ENCODE data around the gene TTLL12.

Gene TTLL12

GRCh38 chr22:43212434-43212952 lies 25.6 kb upstream of the TTLL12 start:
- Histone ChIP-seq H3K9me3 (ENCODE audit: control insufficient read depth in 1 of 2, low read length in 2 of 2) (no peaks in the 10 kb centered on the region), H3K27ac (ENCODE audit: low read length) (no peak overlapping the region), H3K4me1 (ENCODE audit: control insufficient read depth in 1 of 2, insufficient read depth in 2 of 2, low read length in 2 of 2) (no peaks in the 10 kb centered on the region), H3K36me3 (ENCODE audit: control insufficient read depth in 1 of 2, insufficient read depth in 2 of 2, low read length in 2 of 2) (no peaks in the 10 kb centered on the region), H3K4me3 (ENCODE audit: low read depth in 1 of 2, low read length in 2 of 2) (no peak overlapping the region), H3K27me3 (ENCODE audit: low read depth, low read length) (no peaks in the 10 kb centered on the region)

DNA sequence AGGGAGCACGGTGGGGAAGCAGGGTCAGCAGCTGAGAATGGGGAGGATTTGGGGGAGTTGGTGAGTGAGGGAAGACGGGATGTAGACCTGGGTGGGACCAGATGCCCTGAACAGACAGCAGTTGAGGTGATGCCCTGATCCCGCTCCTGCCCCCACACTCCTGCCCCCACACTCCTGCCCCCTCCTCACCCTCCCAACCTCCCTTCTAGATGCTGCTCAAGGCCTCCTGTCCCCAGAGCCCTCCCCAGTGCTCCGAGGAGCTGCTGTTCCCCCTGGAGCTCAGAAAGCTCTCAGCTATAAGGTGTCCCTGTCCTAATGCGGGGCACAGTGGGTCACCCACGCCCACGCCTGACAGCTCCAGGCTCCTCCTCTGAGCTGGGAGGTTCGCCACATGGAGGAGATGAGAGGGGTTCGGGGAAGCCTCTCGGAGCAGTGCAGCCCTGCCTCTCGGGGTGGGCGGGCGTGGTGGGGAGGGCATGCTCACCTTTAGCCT lies 25.1 kb upstream of the TTLL12 start:
- Histone ChIP-seq H3K27me3 (ENCODE audit: low read depth, low read length) (no peaks in the 10 kb centered on the region), H3K9me3 (ENCODE audit: control insufficient read depth in 1 of 2, low read length in 2 of 2) (no peaks in the 10 kb centered on the region), H3K36me3 (ENCODE audit: control insufficient read depth in 1 of 2, insufficient read depth in 2 of 2, low read length in 2 of 2) (no peaks in the 10 kb centered on the region), H3K4me3 (ENCODE audit: low read depth in 1 of 2, low read length in 2 of 2) (no peak overlapping the region), H3K4me1 (ENCODE audit: control insufficient read depth in 1 of 2, insufficient read depth in 2 of 2, low read length in 2 of 2) (no peaks in the 10 kb centered on the region), H3K27ac (ENCODE audit: low read length) (no peak overlapping the region)

DNA sequence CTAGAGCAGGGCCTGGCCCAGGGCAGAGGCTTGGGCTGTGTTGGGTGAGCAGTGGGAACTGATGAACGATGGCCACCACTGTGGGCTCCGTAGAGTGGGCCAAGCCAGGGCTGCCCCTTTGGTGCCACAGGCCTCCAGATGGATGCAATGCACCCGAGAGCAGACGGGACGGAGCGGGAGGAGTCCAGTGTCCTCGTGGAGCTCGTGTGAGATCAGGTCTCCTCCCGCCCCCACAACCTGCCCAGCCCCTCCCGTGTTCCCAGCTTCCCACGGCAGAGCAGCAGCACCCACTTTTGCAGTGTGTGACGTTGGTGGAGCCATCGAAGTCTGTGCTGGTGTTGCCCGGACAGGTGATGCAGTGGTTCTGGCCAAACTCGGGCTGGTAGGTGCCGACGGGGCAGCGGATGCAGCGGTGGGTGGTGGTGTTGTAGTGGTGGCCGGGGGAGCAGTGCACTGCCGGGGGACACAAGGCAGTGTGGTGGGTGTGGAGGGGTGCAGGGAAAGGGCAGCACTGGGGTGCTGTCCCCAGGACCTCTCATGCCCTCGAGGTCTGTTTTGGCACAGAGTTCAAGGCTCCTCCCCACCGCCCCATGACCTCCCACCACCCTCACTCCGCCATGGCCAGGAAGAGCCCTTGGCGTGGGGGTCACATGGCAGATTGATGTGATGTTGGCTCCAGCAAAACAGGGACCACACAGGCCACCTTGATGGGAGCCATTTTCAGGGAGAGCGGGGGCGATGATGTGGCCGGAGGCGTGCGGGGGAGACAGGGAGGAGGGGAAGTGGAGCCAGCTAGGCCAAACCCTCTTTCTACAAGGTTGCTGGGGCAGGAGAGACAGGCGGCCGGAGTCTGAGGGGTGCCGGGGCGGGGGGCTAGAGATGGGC lies 23.9 kb upstream of the TTLL12 start:
- no peaks in the 10 kb centered on the region for H3K36me3 ChIP-seq (ENCODE audit: control insufficient read depth in 1 of 2, insufficient read depth in 2 of 2, low read length in 2 of 2)
- no peak overlapping the region for H3K4me3 ChIP-seq (ENCODE audit: low read depth in 1 of 2, low read length in 2 of 2)
- H3K27ac ChIP-seq (ENCODE audit: low read length): no peak overlapping the region
- no peaks in the 10 kb centered on the region for H3K9me3 ChIP-seq (ENCODE audit: control insufficient read depth in 1 of 2, low read length in 2 of 2)
- no peaks in the 10 kb centered on the region for H3K4me1 ChIP-seq (ENCODE audit: control insufficient read depth in 1 of 2, insufficient read depth in 2 of 2, low read length in 2 of 2)
- H3K27me3 ChIP-seq (ENCODE audit: low read depth, low read length): no peaks in the 10 kb centered on the region

DNA sequence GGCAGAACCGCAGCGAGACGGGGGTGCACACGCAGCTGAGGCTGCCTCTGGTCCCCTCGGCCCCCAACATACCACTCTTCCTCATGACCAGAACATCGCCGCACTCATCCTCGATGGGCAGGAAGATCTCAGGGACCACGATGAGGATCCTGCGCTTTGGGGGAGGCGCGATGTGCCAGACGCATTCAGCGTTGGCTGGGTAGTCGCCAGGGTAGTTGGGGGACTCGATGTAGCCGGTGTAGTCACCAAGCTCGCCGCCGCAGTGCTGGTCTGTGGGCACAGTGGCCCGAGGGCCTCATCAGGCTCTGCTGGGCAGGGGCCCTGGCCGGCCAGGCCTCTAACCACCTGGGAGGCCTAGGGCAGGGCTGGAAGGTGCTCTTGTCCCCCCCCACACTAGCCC lies 23.0 kb upstream of the TTLL12 start:
- H3K4me3 ChIP-seq (ENCODE audit: low read depth in 1 of 2, low read length in 2 of 2): no peak overlapping the region
- no peaks in the 10 kb centered on the region for H3K27me3 ChIP-seq (ENCODE audit: low read depth, low read length)

DNA sequence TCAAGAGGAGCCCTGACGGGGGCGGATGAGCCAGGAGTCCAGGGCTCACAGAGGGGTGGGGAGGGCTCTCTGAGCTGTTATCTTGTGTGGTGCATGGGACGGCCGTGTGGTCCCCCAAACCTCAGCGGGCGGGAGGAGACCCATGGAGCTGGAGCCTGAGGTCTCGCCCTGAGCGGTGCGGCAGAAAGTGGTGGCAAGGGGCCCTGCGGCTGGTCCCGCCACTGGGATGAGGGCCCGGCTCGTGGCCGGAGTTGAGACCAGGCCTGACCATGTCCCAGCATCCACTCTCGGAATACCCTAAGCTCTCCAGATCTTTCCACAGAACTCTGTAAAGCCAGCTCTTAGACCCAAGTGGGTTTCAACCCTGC lies 22.6 kb upstream of the TTLL12 start:
- no peak overlapping the region for H3K27ac ChIP-seq (ENCODE audit: low read length)
- no peaks in the 10 kb centered on the region for H3K36me3 ChIP-seq (ENCODE audit: control insufficient read depth in 1 of 2, insufficient read depth in 2 of 2, low read length in 2 of 2)
- H3K9me3 ChIP-seq (ENCODE audit: control insufficient read depth in 1 of 2, low read length in 2 of 2): no peaks in the 10 kb centered on the region
- H3K27me3 ChIP-seq (ENCODE audit: low read depth, low read length): no peaks in the 10 kb centered on the region
- no peak overlapping the region for H3K4me3 ChIP-seq (ENCODE audit: low read depth in 1 of 2, low read length in 2 of 2)
- H3K4me1 ChIP-seq (ENCODE audit: control insufficient read depth in 1 of 2, insufficient read depth in 2 of 2, low read length in 2 of 2): no peaks in the 10 kb centered on the region

More for the DNA sequence above, 23.0 kb upstream of the TTLL12 start:
- Histone ChIP-seq H3K36me3 (ENCODE audit: control insufficient read depth in 1 of 2, insufficient read depth in 2 of 2, low read length in 2 of 2) (no peaks in the 10 kb centered on the region), H3K4me1 (ENCODE audit: control insufficient read depth in 1 of 2, insufficient read depth in 2 of 2, low read length in 2 of 2) (no peaks in the 10 kb centered on the region), H3K27ac (ENCODE audit: low read length) (no peak overlapping the region), H3K9me3 (ENCODE audit: control insufficient read depth in 1 of 2, low read length in 2 of 2) (no peaks in the 10 kb centered on the region)

DNA sequence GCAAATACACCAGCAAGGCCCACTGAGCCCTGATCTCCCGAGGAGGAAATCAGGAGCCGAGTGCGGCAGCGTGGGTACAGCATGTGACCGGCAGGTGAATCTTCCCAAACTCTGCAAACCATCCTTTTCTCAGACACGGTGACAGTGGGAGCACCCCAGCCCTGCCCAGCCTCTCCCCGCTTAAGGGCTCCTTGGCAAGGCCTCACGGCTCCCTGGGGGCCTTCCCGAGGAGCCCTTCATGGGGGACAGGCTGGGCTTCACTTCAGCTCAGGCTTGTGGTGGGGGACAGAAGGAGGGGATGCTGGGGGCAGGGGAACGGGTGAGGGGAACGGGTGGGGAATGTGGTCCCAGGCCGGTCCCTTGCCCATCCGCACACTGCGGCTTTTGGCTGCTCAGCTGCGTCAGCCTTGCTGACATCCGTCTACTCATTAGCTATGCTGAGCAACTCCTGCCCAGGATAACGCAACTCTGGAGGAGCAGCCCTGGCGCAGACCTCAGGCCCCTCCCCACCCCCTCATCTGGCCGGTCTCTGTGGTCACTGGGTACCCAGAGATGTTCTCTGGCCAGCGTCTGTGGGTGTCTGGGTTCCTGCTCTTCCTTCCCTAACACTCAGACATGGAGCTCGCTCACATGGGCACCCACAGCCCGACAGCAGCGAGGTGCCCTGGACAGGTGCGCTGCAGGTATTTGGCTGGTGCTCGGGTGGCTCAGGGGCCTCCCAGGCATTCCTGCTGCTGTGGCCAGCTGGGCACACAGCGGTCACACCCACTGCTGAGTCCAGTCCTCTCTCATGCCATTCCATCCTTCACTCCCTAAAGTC lies 22.0 kb upstream of the TTLL12 start:
- no peak overlapping the region for H3K4me3 ChIP-seq (ENCODE audit: low read depth in 1 of 2, low read length in 2 of 2)
- H3K27ac ChIP-seq (ENCODE audit: low read length): no peak overlapping the region
- H3K36me3 ChIP-seq (ENCODE audit: control insufficient read depth in 1 of 2, insufficient read depth in 2 of 2, low read length in 2 of 2): no peaks in the 10 kb centered on the region
- H3K4me1 ChIP-seq (ENCODE audit: control insufficient read depth in 1 of 2, insufficient read depth in 2 of 2, low read length in 2 of 2): no peaks in the 10 kb centered on the region
- no peaks in the 10 kb centered on the region for H3K9me3 ChIP-seq (ENCODE audit: control insufficient read depth in 1 of 2, low read length in 2 of 2)
- H3K27me3 ChIP-seq (ENCODE audit: low read depth, low read length): no peaks in the 10 kb centered on the region

GRCh38 chr22:43207849-43208702 lies 21.1 kb upstream of the TTLL12 start:
- H3K4me1 ChIP-seq (ENCODE audit: control insufficient read depth in 1 of 2, insufficient read depth in 2 of 2, low read length in 2 of 2): no peaks in the 10 kb centered on the region
- H3K36me3 ChIP-seq (ENCODE audit: control insufficient read depth in 1 of 2, insufficient read depth in 2 of 2, low read length in 2 of 2): no peaks in the 10 kb centered on the region
- H3K27me3 ChIP-seq (ENCODE audit: low read depth, low read length): no peaks in the 10 kb centered on the region
- no peak overlapping the region for H3K4me3 ChIP-seq (ENCODE audit: low read depth in 1 of 2, low read length in 2 of 2)
- H3K27ac ChIP-seq (ENCODE audit: low read length): no peak overlapping the region
- no peaks in the 10 kb centered on the region for H3K9me3 ChIP-seq (ENCODE audit: control insufficient read depth in 1 of 2, low read length in 2 of 2)

DNA sequence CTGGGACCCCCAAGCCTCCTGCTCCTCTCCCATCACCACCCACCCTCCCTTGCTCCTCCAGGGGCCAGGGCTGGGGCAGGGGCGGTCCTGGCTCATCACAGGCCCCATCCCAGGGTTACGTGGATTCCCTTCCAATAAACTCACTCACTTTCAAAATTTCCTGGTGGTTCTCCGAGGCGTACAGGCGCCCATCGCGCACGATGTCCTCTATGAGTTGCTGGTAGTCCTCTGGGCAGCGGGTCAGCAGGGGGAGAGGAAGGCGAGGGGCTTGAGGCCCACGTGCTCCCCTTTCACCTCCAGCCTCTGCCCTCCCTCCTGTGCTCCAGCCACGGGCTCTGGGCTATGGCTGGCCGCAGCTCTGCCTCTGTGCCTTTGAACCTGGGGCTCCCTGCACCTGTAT lies 20.5 kb upstream of the TTLL12 start:
- Histone ChIP-seq H3K36me3 (ENCODE audit: control insufficient read depth in 1 of 2, insufficient read depth in 2 of 2, low read length in 2 of 2) (no peaks in the 10 kb centered on the region), H3K4me3 (ENCODE audit: low read depth in 1 of 2, low read length in 2 of 2) (no peak overlapping the region), H3K27ac (ENCODE audit: low read length) (no peak overlapping the region), H3K4me1 (ENCODE audit: control insufficient read depth in 1 of 2, insufficient read depth in 2 of 2, low read length in 2 of 2) (no peaks in the 10 kb centered on the region), H3K27me3 (ENCODE audit: low read depth, low read length) (no peaks in the 10 kb centered on the region), H3K9me3 (ENCODE audit: control insufficient read depth in 1 of 2, low read length in 2 of 2) (no peaks in the 10 kb centered on the region)

- no peaks in the 10 kb centered on the region for H3K4me1 ChIP-seq (ENCODE audit: control insufficient read depth in 1 of 2, insufficient read depth in 2 of 2, low read length in 2 of 2)
- no peak overlapping the region for H3K4me3 ChIP-seq (ENCODE audit: low read depth in 1 of 2, low read length in 2 of 2)
- no peaks in the 10 kb centered on the region for H3K27me3 ChIP-seq (ENCODE audit: low read depth, low read length)
- H3K9me3 ChIP-seq (ENCODE audit: control insufficient read depth in 1 of 2, low read length in 2 of 2): no peaks in the 10 kb centered on the region
- H3K27ac ChIP-seq (ENCODE audit: low read length): no peak overlapping the region
- H3K36me3 ChIP-seq (ENCODE audit: control insufficient read depth in 1 of 2, insufficient read depth in 2 of 2, low read length in 2 of 2): no peaks in the 10 kb centered on the region
Observed at GRCh38 chr22:43206509-43207161, 19.7 kb upstream of the TTLL12 start.

GRCh38 chr22:43205748-43206508 lies 19.0 kb upstream of the TTLL12 start:
- Histone ChIP-seq H3K4me3 (ENCODE audit: low read depth in 1 of 2, low read length in 2 of 2) (no peak overlapping the region), H3K9me3 (ENCODE audit: control insufficient read depth in 1 of 2, low read length in 2 of 2) (no peaks in the 10 kb centered on the region), H3K27ac (ENCODE audit: low read length) (no peak overlapping the region), H3K36me3 (ENCODE audit: control insufficient read depth in 1 of 2, insufficient read depth in 2 of 2, low read length in 2 of 2) (no peaks in the 10 kb centered on the region), H3K27me3 (ENCODE audit: low read depth, low read length) (no peaks in the 10 kb centered on the region), H3K4me1 (ENCODE audit: control insufficient read depth in 1 of 2, insufficient read depth in 2 of 2, low read length in 2 of 2) (no peaks in the 10 kb centered on the region)

Data from muscle layer of duodenum (tissue), 2 donors.